Measurements from ENCODE around the gene TMEM271.
"Not testable (repeated sequence)": the region's sequence is repeated elsewhere in the genome, so short reads cannot be mapped to it uniquely, and the experiment has no call there.

TMEM271 gene

GRCh38 chr4:609400-610050 is 33.4 kb upstream of the TMEM271 start:
- DNase-seq: no peak

GRCh38 chr4:608236-608635 is 32.1 kb upstream of the TMEM271 start:
- DNase-seq: no peak

- DNase-seq: no peak
Observed at GRCh38 chr4:605702-606425, 29.8 kb upstream of the TMEM271 start.

GRCh38 chr4:604131-604530 is 28.0 kb upstream of the TMEM271 start:
- DNase-seq: no peak

GRCh38 chr4:602559-602942 is 26.5 kb upstream of the TMEM271 start:
- DNase-seq: peak; percentile 92

- no peak for DNase-seq
Observed at GRCh38 chr4:601612-602558, 25.8 kb upstream of the TMEM271 start.

- DNase-seq: no peak
Observed at GRCh38 chr4:600850-601515, 24.9 kb upstream of the TMEM271 start.

GRCh38 chr4:600166-600565 is 24.1 kb upstream of the TMEM271 start:
- DNase-seq: no peak

GRCh38 chr4:598925-599324 is 22.8 kb upstream of the TMEM271 start:
- DNase-seq: no peak

- no peak for DNase-seq
Observed at GRCh38 chr4:592825-593520, 16.9 kb upstream of the TMEM271 start.

- DNase-seq: not testable (repeated sequence)
Observed at GRCh38 chr4:592178-592577, 16.1 kb upstream of the TMEM271 start.

GRCh38 chr4:590313-590841 is 14.3 kb upstream of the TMEM271 start:
- no peak for DNase-seq

GRCh38 chr4:589219-589963 is 13.3 kb upstream of the TMEM271 start:
- no peak for DNase-seq

- DNase-seq: no peak
Observed at GRCh38 chr4:588351-588849, 12.3 kb upstream of the TMEM271 start.

GRCh38 chr4:587671-588350 is 11.7 kb upstream of the TMEM271 start:
- DNase-seq: no peak

GRCh38 chr4:583820-584219 is 7.7 kb upstream of the TMEM271 start:
- no peak for DNase-seq

GRCh38 chr4:581753-582361 is 5.8 kb upstream of the TMEM271 start:
- DNase-seq: no peak

- DNase-seq: no peak
Observed at GRCh38 chr4:581181-581580, 5.1 kb upstream of the TMEM271 start.

GRCh38 chr4:579543-580175 is 3.6 kb upstream of the TMEM271 start:
- DNase-seq: no peak
